ENCODE measurements around the gene MARCHF9.

The MARCHF9 gene

GRCh38 chr12:57807285-57807684 lies 52.4 kb downstream of the MARCHF9 start:
- no peak for DNase-seq

- no peak for DNase-seq
Observed at GRCh38 chr12:57808351-57808750, 53.4 kb downstream of the MARCHF9 start.

DNA sequence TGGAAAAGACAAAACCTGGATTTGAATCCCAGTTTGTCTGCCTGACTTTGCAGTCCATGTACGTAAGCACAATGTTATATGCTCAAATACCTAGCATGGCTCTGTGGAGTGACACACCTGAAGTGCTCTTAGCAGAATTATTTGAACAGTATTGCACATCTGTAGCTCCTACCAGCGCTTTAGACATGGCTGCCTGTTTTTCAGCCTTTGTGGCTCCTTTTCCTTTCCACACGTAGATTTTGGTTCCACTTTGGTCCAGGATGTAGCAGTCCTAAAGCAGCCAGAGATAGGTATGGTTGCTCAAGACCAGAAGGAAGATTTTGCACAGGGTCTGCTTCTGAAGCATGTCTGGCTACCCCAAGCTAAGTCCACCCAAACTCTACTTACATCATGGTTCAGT lies 54.5 kb downstream of the MARCHF9 start:
- no peak for DNase-seq

Measured in activated CD8-positive, alpha-beta memory T cell treated with anti-CD3 and anti-CD28 coated beads, Interleukin-2, amount 50 U/mL, for 4 hours (primary cell).